ENCODE results near the gene FOXR1.

DNA sequence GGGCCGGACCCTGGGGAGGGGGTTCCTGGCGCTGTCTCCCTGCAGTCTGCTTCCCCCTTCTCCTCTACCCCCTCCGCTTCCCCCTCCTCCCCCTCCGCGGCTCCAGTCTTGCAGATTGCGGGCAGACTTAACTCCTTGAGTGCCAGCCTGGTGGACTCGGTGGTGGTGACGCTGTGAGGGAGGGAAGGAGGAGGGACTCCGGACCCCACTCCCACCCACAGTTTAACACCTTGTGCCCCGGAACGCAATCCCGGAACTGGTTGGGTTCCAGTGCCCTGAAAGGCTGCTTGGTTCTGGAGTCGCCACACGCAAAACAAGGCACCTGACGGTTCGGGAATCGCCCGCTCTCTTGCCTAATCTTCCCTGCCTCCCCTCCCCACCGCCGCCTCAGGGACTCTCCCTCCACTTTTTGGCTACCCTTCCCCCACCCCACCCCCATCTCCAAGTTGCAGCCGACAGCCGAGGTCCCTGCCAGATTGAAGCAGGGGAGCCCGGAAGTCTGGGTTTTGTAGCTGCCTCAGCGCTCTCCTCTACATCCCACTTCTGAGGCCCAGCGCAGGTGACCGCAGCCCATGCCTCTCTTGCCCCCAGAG is 42.0 kb upstream of the FOXR1 start:
- peak in 1 of 2 donors; percentile 25 for TF ChIP-seq POLR2A (IDR thresholded peaks at IDR 0.05)
- peak in 1 of 4 experiments; percentile 29 for TF ChIP-seq CTCF (IDR thresholded peaks at IDR 0.05)

Measured in uterus (tissue), 2 donors.